AG04449 (cell line): ENCODE data around the gene NRL.

Source experiments
- CTCF ChIA-PET: fragments of 350-600 bp; formaldehyde crosslinking; extraction: SDS; loops from one replicate; lab custom pipeline; 2021; ENCODE audit warnings: antibody characterized with exemption; lab: Yijun Ruan, JAX
- POLR2A ChIA-PET: fragments of 400-600, 350-600 bp; formaldehyde crosslinking; extraction: SDS; loops from one replicate; lab custom pipeline; 2020; ENCODE audit warnings: antibody characterized with exemption, inconsistent platforms; lab: Yijun Ruan, JAX
- DNase-seq: peaks from one replicate; pipeline ENCODE4 v3.0.0-alpha.2; 2010; ENCODE audit warnings: low read depth, low spot score
- H3K4me3 ChIP-seq: 2 replicates; pipeline ENCODE4 v1.5.1; 2011; ENCODE audit warnings: low read depth, mild to moderate bottlenecking, control low read depth, low read length
- CTCF ChIP-seq: IDR thresholded peaks from one replicate; pipeline ENCODE4 v1.5.1; 2011; ENCODE audit warnings: mild to moderate bottlenecking, moderate library complexity, low read length, control low read depth, inconsistent platforms; ENCODE audit not compliant: insufficient read depth; ENCODE audit errors: missing control alignments

The NRL gene

DNA sequence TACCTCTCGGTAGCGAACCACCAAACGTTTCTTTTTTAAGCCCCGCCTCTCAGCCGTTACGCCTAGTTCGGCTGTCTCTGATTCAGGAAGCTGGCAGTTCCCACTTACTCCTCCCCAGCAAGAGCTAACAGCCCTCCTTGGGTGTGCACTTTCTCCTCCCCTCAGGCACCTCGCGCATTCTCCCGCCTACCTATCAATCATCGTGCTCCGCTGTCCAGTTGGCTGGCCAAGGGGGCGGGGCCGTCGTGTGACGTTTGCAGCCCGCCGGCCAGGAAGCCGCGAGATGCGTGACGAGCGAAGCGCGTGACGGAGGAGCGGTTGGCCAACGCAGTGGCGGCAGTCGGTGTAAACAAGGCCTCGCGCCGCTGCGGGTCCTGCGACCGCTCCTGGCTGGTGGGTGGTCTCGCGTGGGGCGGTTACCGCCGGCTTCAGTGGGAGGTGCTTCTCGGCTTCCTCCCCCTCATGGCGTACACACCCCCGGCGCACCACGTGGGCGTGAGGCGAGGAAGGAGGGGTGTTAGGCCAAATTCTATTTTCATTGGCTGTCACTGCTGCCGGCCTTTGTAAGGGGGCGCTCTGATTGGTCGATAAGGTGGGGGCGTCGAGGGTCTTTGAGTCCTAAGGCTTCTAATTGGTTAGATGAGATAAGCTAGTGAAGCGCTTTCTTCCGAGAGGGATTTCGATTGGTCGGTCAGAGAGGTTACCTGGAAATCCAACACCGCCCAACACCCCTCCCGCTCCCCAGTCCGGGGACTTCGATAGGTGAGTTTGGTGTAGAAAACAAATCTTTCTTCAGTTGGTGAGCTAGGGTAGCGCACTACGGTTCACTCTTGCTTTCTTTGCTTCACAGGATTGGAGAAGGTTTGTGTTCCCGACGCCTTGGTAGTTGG is at the start of gene NRL, which contains the start of gene DCAF11:
NRL (minus strand) TSS at position 418 of the 890 bp plus-strand sequence. CDS start 32,101 bp downstream, outside the sequence.
DCAF11 (plus strand) TSS at position 246 of the 890 bp plus-strand sequence. CDS start 818 bp downstream, outside the sequence.
- no peak for TF ChIP-seq CTCF
- peak; percentile 99 for DNase-seq
- H3K4me3 ChIP-seq = peak within 1 kb of the TSS; percentile 96
- ChIA-PET CTCF (interaction anchor here (0.7 to 4.7 kb wide), 14 partner anchors 19 to 193 kb away, joined by 3 to 30 read pairs (median 4); partner anchors contain the start of genes CARMIL3, CIDEB, EMC9 and IRF9), POLR2A (interaction anchor here (0.6 to 2.6 kb wide), 16 partner anchors 9 to 193 kb away, joined by 3 to 44 read pairs (median 5); partner anchors contain the start of genes CHMP4A, EMC9, IPO4 and IRF9)

DNA sequence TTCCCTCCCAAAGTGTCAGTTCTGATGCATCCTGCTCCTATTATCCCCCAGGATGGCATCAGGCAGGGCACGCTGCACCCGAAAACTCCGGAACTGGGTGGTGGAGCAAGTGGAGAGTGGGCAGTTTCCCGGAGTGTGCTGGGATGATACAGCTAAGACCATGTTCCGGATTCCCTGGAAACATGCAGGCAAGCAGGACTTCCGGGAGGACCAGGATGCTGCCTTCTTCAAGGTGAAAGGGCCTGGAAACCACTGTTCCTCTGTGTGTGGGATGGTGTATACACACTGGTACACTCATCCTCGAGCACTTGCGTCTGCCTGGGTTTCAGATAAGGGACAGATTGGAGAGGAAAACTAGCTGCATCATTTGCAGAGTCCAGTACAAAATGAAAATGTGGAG is 47.3 kb upstream of the NRL start:
- CTCF ChIA-PET = interaction anchor here (1.1 to 6.9 kb wide), 18 partner anchors 8 to 147 kb away, joined by 3 to 165 read pairs (median 17); partner anchors contain the start of genes DCAF11, DHRS1, EMC9 and IPO4
- POLR2A ChIA-PET = interaction anchor here (0.7 to 2.7 kb wide), 9 partner anchors 8 to 80 kb away, joined by 3 to 9 read pairs (median 5); partner anchors contain the start of genes DCAF11, IPO4, NRL and PSME2
- peak overlapping the region; percentile 93 for H3K4me3 ChIP-seq
- DNase-seq = no peak
- TF ChIP-seq CTCF = no peak

GRCh38 chr14:24160850-24161804 is 46.4 kb upstream of the NRL start, which contains the start of gene IRF9:
Gene IRF9 (plus strand): TSS chr14:24161265. CDS start chr14:24162145, 880 bp downstream.
- ChIA-PET POLR2A (interaction anchor here (0.6 to 2.7 kb wide), 11 partner anchors 9 to 81 kb away, joined by 3 to 13 read pairs (median 5); partner anchors contain the start of genes DCAF11, EMC9, NRL and PCK2), CTCF (interaction anchor here (0.6 to 6.9 kb wide), 39 partner anchors 9 to 147 kb away, joined by 3 to 165 read pairs (median 4); partner anchors contain the start of genes CIDEB, DCAF11, DHRS1 and EMC9)
- peak within 1 kb of the TSS; percentile 93 for H3K4me3 ChIP-seq
- DNase-seq = peak; percentile 72
- peak; percentile 98 for TF ChIP-seq CTCF

- POLR2A ChIA-PET = interaction anchor here (1.6 to 2.7 kb wide), 4 partner anchors 9 to 66 kb away, joined by 5 to 13 read pairs (median 8); partner anchors contain the start of genes EMC9, PCK2, PSME2 and RNF31
- no peak for DNase-seq
- CTCF ChIA-PET = interaction anchor here (0.8 to 6.9 kb wide), 24 partner anchors 9 to 137 kb away, joined by 3 to 165 read pairs (median 12); partner anchors contain the start of genes DCAF11, DHRS1, EMC9 and IPO4
- H3K4me3 ChIP-seq = no peak overlapping the region
- TF ChIP-seq CTCF = no peak
Measured at GRCh38 chr14:24160499-24160849, 45.7 kb upstream of the NRL start.

GRCh38 chr14:24159777-24160498 is 45.2 kb upstream of the NRL start:
- no peak for DNase-seq
- CTCF ChIA-PET = interaction anchor here (0.7 to 6.9 kb wide), 22 partner anchors 10 to 148 kb away, joined by 3 to 165 read pairs (median 15); partner anchors contain the start of genes CIDEB, DCAF11, DHRS1 and EMC9
- H3K4me3 ChIP-seq = no peak overlapping the region
- POLR2A ChIA-PET = interaction anchor here (1.1 to 2.7 kb wide), 5 partner anchors 9 to 66 kb away, joined by 4 to 13 read pairs (median 8); partner anchors contain the start of genes EMC9, PCK2, PSME2 and RNF31
- no peak for TF ChIP-seq CTCF
